Right lung (tissue), 5 donors: Measurements from ENCODE around the gene GRWD1. TPM values are rescaled to one million over a fixed set of nuclear protein-coding genes. Genes with fewer than 3 reads are reported as not detected.

ENCODE experiments used
- DNase-seq, 2 donors: peaks; one replicate each; pipeline ENCODE4 v3.0.0-alpha.2; 2013
- polyA plus RNA-seq, 5 donors: library from polyadenylated mRNA; unstranded; fragments of 120-200 nt; gene quantifications; one replicate each; pipeline versions ENCODE4 v1.2.1 to v1.2.3, GENCODE V29; 2013; ENCODE audit warnings: inconsistent platforms in 1 of 5, low replicate concordance in 1 of 5; ENCODE audit not compliant: insufficient read length in 5 of 5, insufficient read depth in 1 of 5

GRWD1 gene
- polyA plus RNA-seq, 5 donors = 17.5 to 30.9 (median 21.7) TPM

DNA sequence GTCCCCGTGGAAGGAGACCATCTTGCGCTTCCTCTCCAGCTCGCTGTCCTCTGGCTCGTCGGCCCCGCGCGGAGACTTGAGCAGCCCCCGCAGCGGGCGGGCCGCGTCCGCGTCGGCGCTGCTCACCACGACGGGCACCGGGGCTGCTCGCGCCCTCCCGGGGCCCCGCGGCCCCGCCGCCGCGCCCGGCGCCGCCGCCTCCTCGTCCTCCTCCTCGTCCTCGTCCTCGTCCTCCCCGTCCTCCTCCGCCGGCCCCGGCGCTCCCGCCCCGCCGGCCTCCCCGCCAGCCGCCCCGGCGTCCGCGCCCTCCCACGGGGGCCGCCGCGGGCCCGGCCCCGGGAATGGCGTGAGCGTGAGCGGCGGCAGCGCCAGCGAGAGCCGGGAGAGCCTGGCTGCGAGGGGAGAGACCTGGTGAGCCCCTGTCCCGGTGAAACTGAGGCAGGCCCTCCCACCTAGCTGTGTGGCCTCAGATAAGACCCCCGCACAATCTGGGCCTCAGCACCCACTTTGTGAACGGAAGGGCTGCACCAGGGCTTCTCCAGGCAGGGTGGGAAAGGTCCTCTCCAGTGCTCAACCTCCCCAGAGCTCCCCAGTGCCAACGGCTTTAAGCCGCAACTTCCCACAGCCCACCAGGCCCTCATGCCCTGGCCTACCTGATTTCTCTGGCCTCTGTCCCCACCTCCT lies 48.1 kb downstream of the GRWD1 start:
- no peak for DNase-seq

GRCh38 chr19:48495396-48495795 lies 49.6 kb downstream of the GRWD1 start:
- DNase-seq = no peak

GRCh38 chr19:48496959-48497727 lies 51.4 kb downstream of the GRWD1 start:
- DNase-seq = no peak

DNA sequence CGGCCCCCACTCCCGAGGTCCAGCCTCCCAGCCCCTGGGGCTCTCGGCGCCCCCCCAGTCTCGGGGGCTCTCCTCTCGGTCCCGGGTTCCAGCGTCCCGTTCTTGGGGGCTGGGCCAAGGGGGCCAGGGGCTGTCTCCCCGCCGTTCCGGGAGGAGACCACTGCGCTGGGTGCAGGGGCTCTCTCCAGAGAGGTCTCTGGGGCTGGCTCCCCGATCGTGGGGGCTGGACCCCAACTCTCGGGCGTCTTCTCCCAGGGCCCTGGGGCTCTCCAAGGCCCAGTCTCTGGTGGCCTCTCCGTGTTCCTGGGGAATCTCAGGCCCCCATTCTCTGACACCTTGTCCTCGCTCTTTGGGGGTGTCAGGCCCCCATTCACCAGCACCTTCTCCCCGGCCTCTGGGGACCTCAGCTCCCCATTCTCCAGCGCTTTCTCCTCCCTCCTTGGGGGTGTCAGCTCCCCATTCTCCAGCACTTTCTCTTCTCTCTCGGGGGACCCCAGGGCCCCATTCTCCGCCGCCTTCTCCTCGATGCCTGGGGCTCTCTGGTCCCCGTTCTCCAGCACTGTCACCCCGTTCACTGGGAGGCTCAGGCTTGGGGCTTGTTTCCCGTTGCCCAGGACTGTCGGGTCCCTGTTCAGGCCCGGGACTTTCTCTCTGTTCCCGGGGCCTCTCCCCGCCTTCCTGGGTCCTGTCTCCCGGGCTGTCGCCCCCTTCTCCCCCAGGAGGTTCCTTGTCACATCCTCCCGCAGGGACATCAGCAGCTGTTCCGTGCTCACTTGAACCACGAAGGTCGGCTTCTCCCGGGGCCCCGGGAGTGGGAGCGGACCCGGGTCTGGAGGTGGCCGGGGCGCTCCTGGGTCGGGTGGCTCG lies 52.2 kb downstream of the GRWD1 start:
- no peak for DNase-seq

DNA sequence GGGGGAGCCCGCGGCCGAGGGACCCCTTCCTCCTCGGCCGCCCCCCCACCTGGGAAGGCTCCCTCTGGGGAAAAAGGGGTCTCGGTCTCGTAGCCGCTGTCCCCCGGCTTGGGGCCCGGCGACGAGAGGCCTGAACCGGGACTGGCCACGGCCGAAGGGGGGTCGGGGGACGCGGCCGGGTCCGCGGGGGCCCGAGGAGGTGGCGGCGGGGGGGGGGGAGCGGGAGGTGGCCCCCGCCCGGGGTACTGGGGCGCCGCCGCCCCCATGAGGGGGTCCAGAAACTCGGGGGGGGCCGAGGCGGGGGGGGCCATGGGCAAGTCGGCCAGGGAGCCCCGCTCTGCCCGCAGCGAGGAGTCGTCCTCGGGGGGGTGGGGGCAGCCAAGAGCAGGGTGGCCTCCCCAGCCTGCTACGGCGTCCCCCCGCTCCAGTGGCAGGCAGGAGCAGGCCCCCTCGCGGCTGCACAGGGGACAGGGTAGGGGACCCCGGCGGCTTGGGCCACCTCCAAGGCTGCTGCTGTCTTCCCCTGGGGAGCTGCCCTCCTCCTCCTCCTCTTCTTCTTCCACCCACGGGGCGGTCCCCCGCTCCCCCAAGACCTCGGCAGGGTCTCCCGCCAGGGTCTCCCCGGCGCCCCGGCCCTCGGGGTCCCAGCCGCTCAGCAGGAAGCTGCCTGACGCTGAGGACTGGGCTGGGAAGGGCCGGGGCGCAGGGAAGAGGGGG lies 53.0 kb downstream of the GRWD1 start:
- no peak for DNase-seq

DNA sequence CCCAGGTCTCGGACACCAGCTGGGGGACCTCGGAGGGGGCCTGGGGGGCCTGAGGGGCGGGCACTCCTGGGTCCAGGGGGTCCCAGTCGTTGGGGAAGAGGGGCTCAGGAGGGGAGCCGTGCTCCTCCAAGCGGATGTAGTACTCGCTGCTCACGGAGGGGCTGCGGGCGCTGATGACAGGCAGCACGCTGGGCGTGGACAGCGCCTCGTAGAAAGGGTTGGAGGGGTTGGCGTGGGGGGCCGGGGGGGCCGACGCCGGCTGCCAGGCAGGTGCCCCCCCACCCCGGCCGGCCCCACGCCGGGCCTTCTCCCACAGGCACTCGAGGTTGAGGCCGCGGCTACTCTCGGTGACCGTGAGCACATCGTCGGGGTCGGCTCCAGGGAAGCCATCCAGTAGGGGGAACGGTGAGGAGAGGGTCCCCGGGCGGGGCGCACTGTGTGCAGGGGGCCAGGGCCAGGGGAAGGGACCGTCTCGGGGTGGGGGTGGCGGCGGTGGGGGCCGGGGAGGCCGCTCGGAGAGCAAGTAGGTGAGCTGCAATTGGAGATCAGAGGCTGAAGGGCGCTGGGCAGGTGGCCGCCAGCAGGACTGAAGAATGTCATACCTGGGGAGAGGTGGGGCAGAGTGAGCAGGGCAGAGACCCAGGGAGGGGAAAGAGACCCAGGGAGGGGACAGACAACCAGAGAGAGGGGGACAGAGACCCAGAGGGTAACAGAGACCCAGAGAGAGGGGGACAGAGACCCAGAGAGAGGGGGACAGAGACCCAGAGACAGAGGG lies 53.7 kb downstream of the GRWD1 start:
- no peak for DNase-seq

DNA sequence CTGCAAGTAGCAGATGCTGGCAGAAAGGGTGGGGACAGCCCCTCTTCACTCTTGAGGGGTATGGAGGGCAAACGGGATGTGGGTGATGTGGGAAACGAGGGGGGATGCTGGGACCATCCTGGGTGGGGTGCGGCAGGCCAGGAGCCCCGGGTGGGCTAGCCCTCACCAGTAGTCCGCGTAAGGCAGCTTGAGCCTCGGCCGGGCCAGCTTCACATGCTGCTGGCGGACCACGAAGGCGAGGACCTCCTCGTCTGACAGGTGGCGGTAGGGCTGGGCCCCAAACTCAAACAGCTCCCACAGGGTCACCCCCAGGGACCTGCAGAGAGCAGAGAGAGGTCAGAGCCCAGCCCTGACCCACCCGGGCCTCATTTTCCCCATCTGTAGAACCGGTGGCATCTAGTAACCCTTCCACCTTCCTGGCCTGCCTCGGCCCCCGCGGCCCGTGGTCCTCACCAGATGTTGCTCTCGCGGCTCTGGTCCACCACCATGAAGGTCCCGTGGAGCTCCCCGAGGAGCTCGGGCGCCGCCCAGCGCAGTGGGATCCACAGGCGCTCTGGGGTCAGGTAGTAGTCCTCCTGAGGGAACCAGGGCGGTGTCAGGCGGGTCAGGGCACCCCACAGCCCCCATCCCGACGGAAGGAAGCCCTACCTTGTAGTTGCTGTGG lies 55.2 kb downstream of the GRWD1 start:
- DNase-seq = no peak

DNA sequence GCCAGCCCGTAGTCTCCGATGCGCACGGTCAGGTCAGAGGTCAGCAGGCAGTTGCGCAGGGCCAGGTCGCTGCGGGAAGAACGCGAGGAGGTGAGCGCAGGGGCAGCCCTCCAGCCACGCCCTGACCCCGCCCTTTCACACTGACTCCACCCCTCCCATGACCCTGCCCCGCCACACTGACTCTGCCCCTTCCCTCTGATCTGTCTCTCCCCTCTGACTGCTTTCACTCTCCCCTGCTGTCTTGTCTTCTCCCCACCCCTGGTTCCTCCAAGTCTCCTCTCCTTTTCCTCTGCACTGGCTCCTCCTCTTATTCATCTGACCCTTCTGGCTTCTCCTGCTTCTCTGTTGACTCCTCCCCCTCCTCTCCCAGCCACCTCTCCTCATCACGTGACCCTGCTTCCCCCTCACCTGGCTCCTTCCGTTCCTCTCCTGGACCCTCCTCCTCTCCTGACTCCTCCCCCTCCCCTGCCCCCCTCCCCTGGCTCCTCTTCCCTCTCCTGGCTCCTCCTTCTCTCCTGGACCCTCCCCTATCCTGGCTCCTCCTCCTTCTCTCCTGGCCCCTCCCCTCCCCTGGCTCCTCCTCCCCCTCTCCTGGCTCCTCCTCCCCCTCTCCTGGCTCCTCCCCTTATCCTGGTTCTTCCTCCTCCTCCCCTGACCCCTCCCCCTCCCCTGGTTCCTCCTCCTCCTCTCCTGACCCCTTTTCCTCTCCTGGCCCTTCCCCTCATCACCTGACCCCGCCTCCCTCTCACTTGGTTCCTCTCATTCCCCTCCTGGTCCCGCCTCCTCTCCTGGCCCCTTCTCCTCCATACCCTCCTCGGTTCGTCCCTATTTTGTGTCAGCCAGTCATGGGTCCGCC lies 55.9 kb downstream of the GRWD1 start:
- peak; percentile 75 to 81 for DNase-seq

GRCh38 chr19:48502350-48503018 lies 56.7 kb downstream of the GRWD1 start:
- DNase-seq = no peak

DNA sequence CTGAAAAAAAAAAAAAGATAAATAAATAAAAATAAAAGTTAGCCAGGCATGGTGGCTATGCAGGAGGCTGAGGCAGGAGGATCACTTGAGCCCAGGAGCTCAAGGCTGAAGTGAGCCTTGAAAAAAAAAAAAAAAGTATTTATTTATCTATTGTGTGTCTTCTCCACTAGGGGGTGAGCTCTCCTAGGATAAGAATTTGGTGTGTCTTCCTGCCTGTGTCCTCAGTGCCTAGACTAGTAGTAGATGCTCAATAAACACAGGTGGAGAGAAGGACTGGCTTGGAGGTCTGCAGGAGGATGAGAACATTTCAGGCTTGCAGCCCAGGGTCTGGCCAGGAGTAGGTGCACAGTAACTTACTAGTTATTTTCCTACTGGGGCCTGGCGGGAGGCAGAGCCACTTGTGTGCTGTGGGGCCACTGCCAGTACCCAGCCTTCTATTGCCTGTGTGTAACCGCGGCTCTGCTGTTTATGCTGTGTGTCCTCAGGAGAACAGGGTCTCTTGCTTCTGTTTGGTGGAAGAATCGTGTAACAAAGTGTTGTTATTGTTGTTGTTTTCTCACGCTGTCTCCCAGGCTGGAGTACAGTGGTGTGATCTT lies 60.5 kb downstream of the GRWD1 start:
- DNase-seq = no peak

Other genes with a start within 250 kb of the GRWD1 start
- 10 to 100 TPM; 58.7 to 96.3 (median 86.0) TPM for gene CARD8, start 190.1 kb upstream of the GRWD1 start, polyA plus RNA-seq
- 10 to 100 TPM in 1 of 5 donors, 1 to 10 TPM in 4; 8.1 to 10.6 (median 9.0) TPM for gene ZNF114, start 175.9 kb upstream of the GRWD1 start, polyA plus RNA-seq
- 100 to 1,000 TPM in 4 of 5 donors, 10 to 100 TPM in 1; 98.1 to 129 (median 108) TPM for gene EMP3, start 120.4 kb upstream of the GRWD1 start, polyA plus RNA-seq
- 1 to 10 TPM; 6.6 to 9.2 (median 7.7) TPM for gene TMEM143, start 82.0 kb upstream of the GRWD1 start, polyA plus RNA-seq
- under 1 TPM in 1 of 5 donors, not detected in 4; 0.27 TPM for gene SYNGR4, start 81.6 kb upstream of the GRWD1 start, polyA plus RNA-seq
- 100 to 1,000 TPM; 141 to 191 (median 175) TPM for gene KDELR1, start 54.4 kb upstream of the GRWD1 start, polyA plus RNA-seq
- gene GRIN2D, start 52.3 kb upstream of the GRWD1 start, polyA plus RNA-seq = under 1 TPM; 0.13 to 0.58 (median 0.40) TPM
- 1 to 10 TPM in 3 of 5 donors, under 1 TPM in 2; 0.70 to 1.5 (median 1.2) TPM for gene KCNJ14, start 9.6 kb downstream of the GRWD1 start, polyA plus RNA-seq
- gene CYTH2, start 23.4 kb downstream of the GRWD1 start, polyA plus RNA-seq = 100 to 1,000 TPM in 2 of 5 donors, 10 to 100 TPM in 3; 72.6 to 112 (median 87.8) TPM
- gene LMTK3, start 65.9 kb downstream of the GRWD1 start, polyA plus RNA-seq = 1 to 10 TPM; 1.4 to 4.0 (median 2.6) TPM
- gene SULT2B1, start 106.2 kb downstream of the GRWD1 start, polyA plus RNA-seq = 1 to 10 TPM; 1.6 to 4.2 (median 3.3) TPM
- under 1 TPM; 0.11 to 0.76 (median 0.32) TPM for gene SPACA4, start 160.8 kb downstream of the GRWD1 start, polyA plus RNA-seq
- 10 to 100 TPM in 2 of 5 donors, 1 to 10 TPM in 3; 3.7 to 11.6 (median 4.8) TPM for gene FAM83E, start 169.1 kb downstream of the GRWD1 start, polyA plus RNA-seq
- gene RPL18, start 173.2 kb downstream of the GRWD1 start, polyA plus RNA-seq = 1,000 to 10,000 TPM; 1,161 to 2,077 (median 1,395) TPM
- gene SPHK2, start 173.5 kb downstream of the GRWD1 start, polyA plus RNA-seq = 10 to 100 TPM; 10.0 to 17.8 (median 11.6) TPM
- gene DBP, start 191.4 kb downstream of the GRWD1 start, polyA plus RNA-seq = 10 to 100 TPM in 3 of 5 donors, 1 to 10 TPM in 2; 6.3 to 14.0 (median 10.5) TPM
- 1 to 10 TPM; 3.8 to 7.5 (median 5.7) TPM for gene CA11, start 200.2 kb downstream of the GRWD1 start, polyA plus RNA-seq
- 1 to 10 TPM in 3 of 5 donors, under 1 TPM in 2; 0.43 to 2.2 (median 1.5) TPM for gene NTN5, start 227.0 kb downstream of the GRWD1 start, polyA plus RNA-seq
- 1 to 10 TPM; 1.5 to 3.2 (median 2.3) TPM for gene FUT2, start 250.0 kb downstream of the GRWD1 start, polyA plus RNA-seq